HPDE6-E6E7 (cell line): Measurements from ENCODE around the gene ATOSB.

Experiments
- DNase-seq: peaks from one replicate; pipeline ENCODE4 v3.0.0; 2011; ENCODE audit warnings: missing footprints; ENCODE audit errors: extremely low spot score

The ATOSB gene

GRCh38 chr9:35089434-35089833 lies 26.2 kb downstream of the ATOSB start:
- no peak for DNase-seq

- DNase-seq = no peak
These were observed 30.6 kb downstream of the ATOSB start for GRCh38 chr9:35085078-35085477.

- DNase-seq = peak; percentile 95
These were observed 36.0 kb downstream of the ATOSB start, which contains the start of gene FANCG for GRCh38 chr9:35079426-35080341. Gene FANCG, minus strand, starts transcription at chr9:35079942. Its CDS starts 418 bp downstream, at chr9:35079524.

- DNase-seq = no peak
These were observed 36.6 kb downstream of the ATOSB start for GRCh38 chr9:35079041-35079425.

- DNase-seq = no peak
These were observed 37.6 kb downstream of the ATOSB start for GRCh38 chr9:35078066-35078465.

GRCh38 chr9:35076848-35077247 lies 38.8 kb downstream of the ATOSB start:
- no peak for DNase-seq

- DNase-seq = no peak
These were observed 40.3 kb downstream of the ATOSB start for GRCh38 chr9:35075358-35075757.

GRCh38 chr9:35074791-35075190 lies 40.9 kb downstream of the ATOSB start:
- DNase-seq = no peak

GRCh38 chr9:35074141-35074540 lies 41.5 kb downstream of the ATOSB start:
- DNase-seq = no peak

- DNase-seq = no peak
These were observed 42.4 kb downstream of the ATOSB start for GRCh38 chr9:35073279-35073612.

- DNase-seq = peak; percentile 100
These were observed 43.0 kb downstream of the ATOSB start, which contains the start of gene VCP for GRCh38 chr9:35072461-35073278. Gene VCP, minus strand, starts transcription at chr9:35072625. Its CDS starts 272 bp downstream, at chr9:35072353.

GRCh38 chr9:35071814-35072460 lies 43.7 kb downstream of the ATOSB start:
- peak; percentile 75 for DNase-seq

- no peak for DNase-seq
These were observed 44.5 kb downstream of the ATOSB start for GRCh38 chr9:35070823-35071813.

GRCh38 chr9:35069020-35069419 lies 46.6 kb downstream of the ATOSB start:
- no peak for DNase-seq

- no peak for DNase-seq
These were observed 48.6 kb downstream of the ATOSB start for GRCh38 chr9:35067056-35067455.

GRCh38 chr9:35060548-35061207 lies 55.0 kb downstream of the ATOSB start:
- no peak for DNase-seq

GRCh38 chr9:35059438-35059837 lies 56.2 kb downstream of the ATOSB start:
- DNase-seq = no peak

GRCh38 chr9:35057271-35057620 lies 58.4 kb downstream of the ATOSB start:
- DNase-seq = no peak

GRCh38 chr9:35056571-35057270 lies 58.9 kb downstream of the ATOSB start:
- DNase-seq = no peak
